Immature natural killer cell (primary cell): Measurements from ENCODE around the gene PSMB11. TPM values are rescaled to one million over a fixed set of nuclear protein-coding genes. Genes with fewer than 3 reads are reported as not detected.
A peak's percentile ranks its signal among the peaks of the same experiment; 100 is the strongest.
"Not testable (repeated sequence)": the region's sequence is repeated elsewhere in the genome, so short reads cannot be mapped to it uniquely, and the experiment has no call there.

ENCODE experiments used
- DNase-seq, 3 donors: peaks; one replicate each; pipeline ENCODE4 v3.0.0; 2022; ENCODE audit warnings: mixed read lengths in 1 of 3
- H3K27ac Mint-ChIP-seq, 6 donors: one replicate each; pipeline ENCODE4 v1.8.0; 2020; ENCODE audit warnings: mixed read lengths in 6 of 6, mild to moderate bottlenecking in 5 of 6, inconsistent platforms in 4 of 6, moderate library complexity in 3 of 6
- H3K27me3 Mint-ChIP-seq, 3 donors: one replicate each; pipeline ENCODE4 v1.8.0; 2020 to 2021; ENCODE audit warnings: low read depth in 3 of 3, mild to moderate bottlenecking in 3 of 3, mixed read lengths in 3 of 3, moderate library complexity in 3 of 3, inconsistent platforms in 1 of 3
- H3K36me3 Mint-ChIP-seq, 3 donors: one replicate each; pipeline ENCODE4 v1.8.0; 2020; ENCODE audit warnings: mixed read lengths in 3 of 3, inconsistent platforms in 2 of 3, mild to moderate bottlenecking in 2 of 3
- H3K4me1 Mint-ChIP-seq, 2 donors: one replicate each; pipeline ENCODE4 v1.8.0; 2020; ENCODE audit warnings: inconsistent platforms in 2 of 2, mild to moderate bottlenecking in 2 of 2, mixed read lengths in 2 of 2, moderate library complexity in 1 of 2
- H3K4me3 Mint-ChIP-seq, 5 donors: one replicate each; pipeline ENCODE4 v1.8.0; 2020; ENCODE audit warnings: mild to moderate bottlenecking in 5 of 5, mixed read lengths in 5 of 5, inconsistent platforms in 3 of 5, moderate library complexity in 3 of 5
- H3K9me3 Mint-ChIP-seq, 6 donors: one replicate each; pipeline ENCODE4 v1.8.0; 2020; ENCODE audit warnings: mild to moderate bottlenecking in 6 of 6, mixed read lengths in 6 of 6, inconsistent platforms in 4 of 6, moderate library complexity in 3 of 6
- polyA plus RNA-seq, 3 donors: library from polyadenylated mRNA; unstranded; fragments of 300-500 nt; fragmentation: Illumina TruSeq; gene quantifications; one replicate each; pipeline ENCODE4 v1.2.3, GENCODE V29; 2021

PSMB11 gene
- polyA plus RNA-seq, 3 donors from 2014 or later: not detected

- H3K9me3 Mint-ChIP-seq: no peaks in the 10 kb centered on the region
- peak overlapping the region; percentile 92 to 100 (median 99) for H3K27ac Mint-ChIP-seq
- H3K4me3 Mint-ChIP-seq: peak overlapping the region; percentile 94 to 99 (median 96)
- no peaks in the 10 kb centered on the region for H3K36me3 Mint-ChIP-seq
- peaks cover 46% of the 10 kb centered on the region in 2 donors for H3K4me1 Mint-ChIP-seq
- peaks cover 3 to 12% (median 7%) of the 10 kb centered on the region in 3 donors for H3K27me3 Mint-ChIP-seq
- DNase-seq: no peak
Observed at GRCh38 chr14:23006188-23006534, 35.9 kb upstream of the PSMB11 start.

GRCh38 chr14:23006544-23007419 lies 35.2 kb upstream of the PSMB11 start:
- peaks cover 48 to 50% of the 10 kb centered on the region in 2 donors for H3K4me1 Mint-ChIP-seq
- H3K27me3 Mint-ChIP-seq: peaks cover 3 to 12% (median 7%) of the 10 kb centered on the region in 3 donors
- peak; percentile 98 to 99 (median 98) for DNase-seq
- peak overlapping the region; percentile 94 to 99 (median 96) for H3K4me3 Mint-ChIP-seq
- peak overlapping the region; percentile 92 to 100 (median 99) for H3K27ac Mint-ChIP-seq
- no peaks in the 10 kb centered on the region for H3K36me3 Mint-ChIP-seq
- no peaks in the 10 kb centered on the region for H3K9me3 Mint-ChIP-seq

- Mint-ChIP-seq H3K4me1 (peaks cover 48 to 50% of the 10 kb centered on the region in 2 donors), H3K27ac (peak overlapping the region; percentile 9 to 98 (median 80)), H3K36me3 (no peaks in the 10 kb centered on the region), H3K27me3 (peaks cover 2 to 12% (median 7%) of the 10 kb centered on the region in 3 donors), H3K4me3 (peak overlapping the region; percentile 85 to 99 (median 97)), H3K9me3 (no peaks in the 10 kb centered on the region)
- DNase-seq: no peak
Observed at GRCh38 chr14:23008831-23009230, 33.2 kb upstream of the PSMB11 start.

GRCh38 chr14:23009483-23009938 lies 32.5 kb upstream of the PSMB11 start:
- Mint-ChIP-seq H3K9me3 (no peaks in the 10 kb centered on the region), H3K36me3 (no peaks in the 10 kb centered on the region), H3K4me3 (peak overlapping the region; percentile 85 to 99 (median 97)), H3K27ac (peak overlapping the region; percentile 87 to 98 (median 94)), H3K4me1 (peaks cover 48 to 50% of the 10 kb centered on the region in 2 donors), H3K27me3 (peaks cover 2 to 12% (median 7%) of the 10 kb centered on the region in 3 donors)
- DNase-seq: no peak

- DNase-seq: peak; percentile 66 to 73 (median 72)
- H3K4me3 Mint-ChIP-seq: peak within 1 kb of the TSS; percentile 95 to 100 (median 97)
- H3K27me3 Mint-ChIP-seq: peaks cover 2 to 12% (median 7%) of the 10 kb centered on the region in 3 donors
- H3K36me3 Mint-ChIP-seq: no peaks in the 10 kb centered on the region
- H3K9me3 Mint-ChIP-seq: no peaks in the 10 kb centered on the region
- peak within 1 kb of the TSS; percentile 92 to 99 (median 97) for H3K27ac Mint-ChIP-seq
- H3K4me1 Mint-ChIP-seq: peaks cover 45 to 50% of the 10 kb centered on the region in 2 donors
Observed at GRCh38 chr14:23009939-23010726, 31.9 kb upstream of the PSMB11 start, which contains the start of gene C14orf93. TSS of gene C14orf93 (minus strand) at chr14:23010143. CDS start at chr14:22999023, 11,120 bp downstream.

- Mint-ChIP-seq H3K27me3 (peaks cover 0 to 3% (median 1%) of the 10 kb centered on the region in 3 donors), H3K4me3 (no peak overlapping the region), H3K27ac (peak overlapping the region in 3 of 6 donors; percentile 19 to 57 (median 24)), H3K9me3 (no peaks in the 10 kb centered on the region), H3K4me1 (peaks cover 24 to 30% of the 10 kb centered on the region in 2 donors), H3K36me3 (no peaks in the 10 kb centered on the region)
- no peak for DNase-seq
Observed at GRCh38 chr14:23013054-23013748, 28.8 kb upstream of the PSMB11 start.

GRCh38 chr14:23013749-23014054 lies 28.3 kb upstream of the PSMB11 start:
- not testable (repeated sequence) for H3K36me3 Mint-ChIP-seq, DNase-seq, H3K4me3 Mint-ChIP-seq, H3K9me3 Mint-ChIP-seq, H3K27me3 Mint-ChIP-seq
- H3K4me1 Mint-ChIP-seq: peaks cover 19 to 25% of the 10 kb centered on the region in 2 donors
- H3K27ac Mint-ChIP-seq: peak overlapping the region in 1 of 6 donors; percentile 19

- no peaks in the 10 kb centered on the region for H3K9me3 Mint-ChIP-seq
- H3K4me3 Mint-ChIP-seq: no peak overlapping the region
- no peak overlapping the region for H3K27ac Mint-ChIP-seq
- DNase-seq: no peak
- H3K36me3 Mint-ChIP-seq: no peaks in the 10 kb centered on the region
- H3K4me1 Mint-ChIP-seq: peaks cover 2 to 6% of the 10 kb centered on the region in 2 donors
- H3K27me3 Mint-ChIP-seq: peaks cover 0 to 1% (median 0%) of the 10 kb centered on the region in 3 donors
Observed at GRCh38 chr14:23015618-23016017, 26.4 kb upstream of the PSMB11 start.

- DNase-seq: no peak
- Mint-ChIP-seq H3K36me3 (peaks cover 0 to 5% (median 0%) of the 10 kb centered on the region in 3 donors), H3K4me1 (no peaks in the 10 kb centered on the region), H3K9me3 (no peaks in the 10 kb centered on the region), H3K27me3 (peaks cover 0 to 4% (median 0%) of the 10 kb centered on the region in 3 donors), H3K4me3 (no peak overlapping the region), H3K27ac (no peak overlapping the region)
Observed at GRCh38 chr14:23017091-23017490, 24.9 kb upstream of the PSMB11 start.

GRCh38 chr14:23018107-23018506 lies 23.9 kb upstream of the PSMB11 start:
- Mint-ChIP-seq H3K4me1 (no peaks in the 10 kb centered on the region), H3K9me3 (no peaks in the 10 kb centered on the region), H3K36me3 (peaks cover 0 to 5% (median 0%) of the 10 kb centered on the region in 3 donors), H3K4me3 (no peak overlapping the region), H3K27ac (no peak overlapping the region), H3K27me3 (peaks cover 0 to 4% (median 0%) of the 10 kb centered on the region in 3 donors)
- DNase-seq: no peak

GRCh38 chr14:23020143-23021128 lies 21.6 kb upstream of the PSMB11 start:
- H3K9me3 Mint-ChIP-seq: no peaks in the 10 kb centered on the region
- H3K4me3 Mint-ChIP-seq: no peak overlapping the region
- H3K27me3 Mint-ChIP-seq: peaks cover 0 to 4% (median 0%) of the 10 kb centered on the region in 3 donors
- no peak for DNase-seq
- H3K27ac Mint-ChIP-seq: peak overlapping the region in 1 of 6 donors; percentile 46
- peaks cover 0 to 4% of the 10 kb centered on the region in 2 donors for H3K4me1 Mint-ChIP-seq
- peaks cover 1 to 14% (median 1%) of the 10 kb centered on the region in 3 donors for H3K36me3 Mint-ChIP-seq

- Mint-ChIP-seq H3K4me1 (peaks cover 0 to 4% of the 10 kb centered on the region in 2 donors), H3K27me3 (peaks cover 0 to 3% (median 0%) of the 10 kb centered on the region in 3 donors), H3K4me3 (no peak overlapping the region), H3K9me3 (no peaks in the 10 kb centered on the region), H3K27ac (no peak overlapping the region), H3K36me3 (peaks cover 4 to 22% (median 11%) of the 10 kb centered on the region in 3 donors)
- no peak for DNase-seq
Observed at GRCh38 chr14:23021434-23021833, 20.6 kb upstream of the PSMB11 start.
